Lower leg skin (tissue), 4 donors: ENCODE data around the gene HSP90AB1. TPM values are rescaled to one million over a fixed set of nuclear protein-coding genes. Genes with fewer than 3 reads are reported as not detected.

Experiments
- DNase-seq, 2 donors: peaks; one replicate each; pipeline ENCODE4 v3.0.0-alpha.2; 2019; ENCODE audit warnings: low spot score in 2 of 2
- H3K4me3 ChIP-seq: fragments of 200-600 bp; sonication (generic); 2 replicates; pipeline ENCODE4 v1.5.1; 2017; ENCODE audit warnings: mild to moderate bottlenecking, low read depth; ENCODE audit not compliant: poor library complexity, severe bottlenecking
- CTCF ChIP-seq, 3 donors: fragments of 450-650 bp; IDR thresholded peaks; one replicate each; pipeline ENCODE4 v1.5.1; 2016; ENCODE audit warnings: antibody characterized with exemption in 3 of 3, mild to moderate bottlenecking in 3 of 3, moderate library complexity in 2 of 3
- POLR2A ChIP-seq, 2 donors: fragments of 450-650 bp; IDR thresholded peaks; one replicate each; pipeline ENCODE4 v1.6.1; 2016 to 2017; ENCODE audit warnings: antibody characterized with exemption in 2 of 2, mild to moderate bottlenecking in 1 of 2, moderate library complexity in 1 of 2
- WGBS, 2 donors: methylation state at CpG; one replicate each; pipeline ENCODE4 v1.1.5; 2018; 5-methylcytosine and 5-hydroxymethylcytosine counted together
- intact Hi-C: fragments of 100-400 bp; cut with DNase I; formaldehyde crosslinking; loops from one replicate; pipeline ENCODE4 v1.15.0; 2023; ENCODE audit warnings: low total_unique reads
- total RNA-seq, 4 donors: library from RNA; depleted of rRNA; stranded (reverse); fragments of >200 nt; gene quantifications; one replicate each; pipeline ENCODE4 v1.1.0, GENCODE V29; 2016

Gene HSP90AB1
- total RNA-seq, 4 donors from 2014 or later: 505 to 604 (median 551) TPM

- TF ChIP-seq CTCF (IDR thresholded peaks at IDR 0.05) (no peak), POLR2A (IDR thresholded peaks at IDR 0.05) (no peak)
- 71 to 73% methylated on average over 4 of the region's 4 CpGs for WGBS, 2 donors
- no peak for DNase-seq
These were observed 22.0 kb upstream of the HSP90AB1 start for GRCh38 chr6:44224965-44225305.

GRCh38 chr6:44225579-44226325 lies 21.1 kb upstream of the HSP90AB1 start:
- TF ChIP-seq CTCF (IDR thresholded peaks at IDR 0.05) (no peak), POLR2A (IDR thresholded peaks at IDR 0.05) (no peak)
- no peak for DNase-seq
- WGBS, 2 donors: 76 to 78% methylated on average over 8 of the region's 8 CpGs
- no peak overlapping the region for H3K4me3 ChIP-seq
- intact Hi-C loops: no loop called here

More at GRCh38 chr6:44224965-44225305, 22.0 kb upstream of the HSP90AB1 start:
- intact Hi-C loops: no loop called here
- H3K4me3 ChIP-seq: no peak overlapping the region

- DNase-seq: no peak
- intact Hi-C loops: no loop called here
- 32 to 46% methylated on average over 15 of the region's 15 CpGs for WGBS, 2 donors
- no peak for TF ChIP-seq CTCF (IDR thresholded peaks at IDR 0.05)
- no peak for TF ChIP-seq POLR2A (IDR thresholded peaks at IDR 0.05)
- H3K4me3 ChIP-seq: no peak overlapping the region
These were observed 20.3 kb upstream of the HSP90AB1 start for GRCh38 chr6:44226368-44227147.

- DNase-seq: no peak
- H3K4me3 ChIP-seq: no peak overlapping the region
- TF ChIP-seq POLR2A (IDR thresholded peaks at IDR 0.05) (no peak), CTCF (IDR thresholded peaks at IDR 0.05) (no peak)
- intact Hi-C loops: no loop called here
- 34 to 72% methylated on average over 6 to 7 of the region's 7 CpGs for WGBS, 2 donors
These were observed 19.6 kb upstream of the HSP90AB1 start for GRCh38 chr6:44227148-44227793.

- WGBS, 2 donors: 82 to 88% methylated on average over 6 of the region's 6 CpGs
- TF ChIP-seq POLR2A (IDR thresholded peaks at IDR 0.05) (no peak), CTCF (IDR thresholded peaks at IDR 0.05) (no peak)
- no peak for DNase-seq
- H3K4me3 ChIP-seq: no peak overlapping the region
- intact Hi-C loops: no loop called here
These were observed 18.9 kb upstream of the HSP90AB1 start for GRCh38 chr6:44228031-44228430.
